NCI-H2081 (cell line): ENCODE data around the gene RPRD1B.
"Not testable (repeated sequence)": the region's sequence is repeated elsewhere in the genome, so short reads cannot be mapped to it uniquely, and the experiment has no call there.

Source experiments
- DNase-seq, 2 experiments: peaks; one replicate each; lab custom pipeline; 2025; lab: John Stamatoyannopoulos, UW

The RPRD1B gene

DNA sequence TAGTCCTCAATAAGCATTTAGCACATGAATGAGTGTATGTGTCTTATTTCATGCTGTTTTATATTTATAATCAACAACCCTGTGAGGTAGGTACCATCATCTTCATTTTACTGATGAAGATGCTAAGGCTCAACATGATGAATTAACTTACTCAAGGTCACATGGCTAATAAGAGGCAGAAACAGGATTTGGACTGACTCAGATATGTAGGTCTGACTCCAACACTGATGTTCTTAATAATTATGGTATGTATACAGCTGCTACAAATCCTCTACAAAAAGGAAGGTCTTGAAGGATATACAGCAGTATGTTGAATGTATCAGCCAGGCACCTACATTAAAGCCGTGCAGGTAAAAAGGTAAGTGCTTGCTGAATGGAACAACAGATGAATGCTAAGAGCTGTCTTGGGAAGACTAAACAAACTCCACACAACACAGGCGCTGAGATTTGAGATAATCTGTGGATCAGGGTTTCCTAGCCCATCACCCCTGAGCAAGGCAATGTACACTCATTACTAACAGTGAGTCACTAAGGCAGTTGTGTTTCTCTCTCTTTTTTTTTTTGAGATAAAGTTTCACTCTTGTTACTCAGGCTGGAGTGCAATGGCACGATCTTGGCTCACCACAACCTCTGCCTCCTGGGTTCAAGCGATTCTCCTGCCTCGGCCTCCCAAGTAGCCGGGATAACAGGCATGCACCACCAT lies 32.2 kb upstream of the RPRD1B start:
- DNase-seq, result no peak

DNA sequence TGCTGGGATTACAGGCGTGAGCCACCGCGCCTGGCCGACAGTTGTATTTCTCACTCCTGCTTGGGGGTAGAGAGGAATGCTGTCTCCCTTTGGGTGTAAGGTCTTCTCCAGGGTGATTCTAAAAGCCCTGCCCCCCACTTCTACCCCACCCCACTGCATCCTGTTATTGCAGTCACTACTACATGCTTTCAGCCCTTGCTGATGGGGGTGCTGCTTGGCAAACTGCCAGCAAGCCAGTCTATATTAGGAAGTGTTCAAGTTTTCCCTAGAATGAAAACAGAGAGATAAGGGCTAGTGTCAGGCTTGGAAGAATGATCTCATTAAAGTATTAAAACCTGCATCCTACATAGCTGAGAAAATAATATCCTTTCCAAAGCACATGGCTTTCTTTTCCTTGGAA lies 31.6 kb upstream of the RPRD1B start:
- no peak for DNase-seq

DNA sequence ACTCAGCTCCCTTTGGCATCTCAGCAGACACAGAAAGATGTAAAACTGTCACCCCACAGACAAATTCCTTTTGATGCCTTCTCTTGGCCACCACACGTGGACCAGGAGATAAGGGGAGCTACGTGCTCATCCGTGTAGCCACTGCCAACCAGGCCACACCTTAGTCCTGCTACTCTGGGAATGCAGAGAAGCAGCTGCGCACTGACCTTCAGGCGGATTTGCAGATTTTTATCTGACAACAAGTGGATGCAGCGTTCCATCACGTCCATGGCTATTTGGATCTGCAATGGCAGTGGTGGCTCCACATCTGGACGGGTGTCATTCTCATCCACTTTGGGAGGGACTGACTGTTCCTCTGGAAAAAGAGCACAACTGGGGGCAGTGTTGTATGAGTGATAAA lies 31.1 kb upstream of the RPRD1B start:
- DNase-seq, result no peak

DNA sequence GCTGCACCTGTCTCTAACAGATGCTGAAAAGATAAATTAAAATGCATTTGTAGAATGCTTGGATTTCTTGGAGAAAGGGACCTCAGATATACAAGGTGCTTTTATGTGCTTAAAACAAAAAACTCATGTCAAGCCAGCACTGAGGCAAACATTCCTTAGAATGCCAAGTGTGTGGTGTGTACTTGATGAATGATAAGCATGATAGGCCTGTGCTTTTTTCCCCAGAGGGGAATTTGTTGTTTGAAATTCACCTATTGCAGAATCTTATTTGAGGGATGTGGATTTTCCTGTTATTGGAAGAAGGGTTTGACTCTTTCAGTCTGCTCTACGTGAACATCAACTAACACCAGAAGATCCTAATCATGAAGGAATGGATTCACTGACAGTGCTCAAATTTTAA lies 29.1 kb upstream of the RPRD1B start:
- no peak for DNase-seq

DNA sequence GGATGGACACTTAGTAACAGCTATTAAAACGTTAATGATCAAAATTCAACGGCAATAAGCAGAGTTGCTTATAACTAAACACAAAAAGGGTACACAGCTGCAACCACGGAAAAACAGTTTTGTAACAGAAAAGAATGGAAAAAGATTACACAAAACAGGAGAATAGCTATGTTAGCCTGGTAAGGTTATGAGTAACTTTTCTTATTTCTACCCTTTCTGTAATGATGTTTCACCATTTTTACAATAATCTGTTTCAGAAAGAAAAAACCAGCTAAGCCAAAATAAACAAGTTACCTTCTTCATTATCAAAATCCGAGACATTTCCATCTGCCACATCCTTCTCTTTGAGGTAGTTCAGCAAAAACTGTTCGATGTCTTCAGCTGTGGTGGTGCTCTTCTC lies 27.6 kb upstream of the RPRD1B start:
- DNase-seq, result no peak

DNA sequence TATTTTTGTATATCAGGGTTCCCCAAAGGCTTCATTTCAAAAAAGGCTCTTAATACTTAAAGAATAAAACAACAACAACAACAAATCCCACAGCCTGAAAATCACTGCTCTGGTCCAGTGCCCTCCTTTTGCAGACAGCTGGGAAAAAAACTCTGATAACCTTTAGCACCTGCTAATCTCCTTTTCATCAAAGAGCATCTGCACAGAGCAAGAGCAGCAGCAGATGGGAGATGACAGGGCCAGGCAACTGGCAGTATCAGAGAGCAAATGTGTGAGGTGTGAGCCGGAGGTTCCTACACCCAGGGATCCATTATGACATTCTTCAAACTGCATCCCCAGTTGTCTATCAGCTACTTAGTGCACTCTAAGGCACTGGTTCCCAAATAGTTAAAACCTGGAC lies 26.0 kb upstream of the RPRD1B start:
- DNase-seq, result no peak

DNA sequence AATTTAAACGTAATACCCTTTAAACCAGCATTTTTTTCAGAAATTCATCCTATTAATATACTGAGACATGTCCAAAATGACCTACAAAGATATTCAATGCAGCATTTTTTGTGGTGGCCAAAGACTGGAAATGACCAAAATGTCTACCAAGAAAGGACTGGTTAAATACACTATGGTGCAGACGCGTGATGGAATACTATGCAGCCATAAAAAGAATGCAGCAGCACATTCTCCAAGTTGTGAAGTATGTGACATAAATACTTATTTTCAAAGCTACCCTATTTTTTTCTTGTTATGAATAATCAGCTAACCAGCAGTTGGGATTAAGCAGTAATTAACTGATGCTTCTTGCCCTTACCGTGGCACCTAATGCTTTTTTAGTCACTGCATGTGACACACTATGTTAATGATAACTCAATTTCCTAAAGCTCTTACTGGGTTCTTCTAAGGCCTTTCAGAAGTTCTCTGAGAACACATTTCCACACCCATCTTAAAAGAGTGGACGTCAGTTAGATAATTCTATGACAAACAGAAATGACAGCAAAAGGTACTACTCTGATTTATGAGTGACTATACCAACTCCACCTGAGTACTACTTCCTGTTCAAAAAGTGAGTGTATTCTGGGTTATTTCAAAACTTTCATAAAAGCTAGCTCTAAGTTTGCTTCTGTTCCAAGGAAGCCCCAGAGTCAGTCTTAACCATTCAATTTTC lies 25.2 kb upstream of the RPRD1B start:
- no peak for DNase-seq

DNA sequence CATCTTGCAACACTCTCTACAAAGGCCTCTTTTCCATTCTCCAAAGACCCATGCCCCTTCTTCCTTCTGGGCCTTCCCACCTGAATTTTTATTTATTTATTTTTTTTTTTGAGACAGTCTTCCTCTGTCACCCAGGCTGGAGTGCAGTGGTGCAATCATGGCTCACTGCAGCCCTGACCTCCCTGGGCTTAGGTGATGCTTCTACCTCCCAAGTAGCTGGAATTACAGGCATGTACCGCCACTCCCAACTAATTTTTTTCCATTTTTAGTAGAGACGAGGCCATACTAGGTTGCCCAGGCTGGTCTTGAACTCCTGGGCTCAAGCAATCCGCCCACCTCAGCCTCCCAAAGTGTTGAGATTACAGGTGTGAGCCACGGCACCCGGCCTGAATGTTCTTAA lies 24.1 kb upstream of the RPRD1B start:
- not testable (repeated sequence) for DNase-seq

DNA sequence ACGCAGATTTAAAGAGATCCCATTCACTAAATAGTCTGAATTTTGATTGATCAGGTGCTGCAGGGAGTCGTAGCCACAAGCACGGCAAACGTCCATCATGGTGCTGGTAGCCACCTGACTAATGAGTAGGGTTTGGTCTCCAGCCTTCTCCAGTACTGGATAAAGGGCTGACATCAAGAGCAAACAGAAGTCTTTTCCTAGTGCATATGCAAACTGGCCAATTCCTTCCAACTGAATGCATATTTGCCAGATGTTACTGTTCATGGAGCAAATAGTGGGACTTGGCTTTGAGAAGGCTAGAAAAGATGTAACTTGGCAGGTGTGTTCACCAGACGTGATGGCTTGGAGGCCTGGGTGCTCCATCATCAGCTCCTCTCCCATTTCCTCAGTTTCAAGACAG lies 21.9 kb upstream of the RPRD1B start:
- DNase-seq, result no peak

DNA sequence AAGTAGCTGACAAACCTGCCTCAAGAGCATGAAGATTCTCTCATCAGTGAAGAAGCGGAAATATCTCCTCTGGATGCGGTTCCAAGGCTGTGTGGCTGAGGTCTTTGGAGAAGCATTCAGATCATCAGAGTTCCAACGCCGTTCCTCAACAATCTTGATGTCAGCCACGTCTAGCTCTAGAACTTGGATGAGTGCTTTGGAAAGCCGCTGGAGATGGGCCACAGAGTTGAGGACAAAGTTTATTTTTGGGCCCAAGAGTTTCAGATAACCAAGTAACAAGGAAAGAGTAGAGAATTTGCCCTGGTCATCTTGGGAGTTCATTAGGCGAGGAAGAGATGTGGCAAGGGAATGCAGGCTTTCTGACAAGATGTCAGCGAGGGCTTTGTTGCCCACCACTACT lies 21.2 kb upstream of the RPRD1B start:
- no peak for DNase-seq

DNA sequence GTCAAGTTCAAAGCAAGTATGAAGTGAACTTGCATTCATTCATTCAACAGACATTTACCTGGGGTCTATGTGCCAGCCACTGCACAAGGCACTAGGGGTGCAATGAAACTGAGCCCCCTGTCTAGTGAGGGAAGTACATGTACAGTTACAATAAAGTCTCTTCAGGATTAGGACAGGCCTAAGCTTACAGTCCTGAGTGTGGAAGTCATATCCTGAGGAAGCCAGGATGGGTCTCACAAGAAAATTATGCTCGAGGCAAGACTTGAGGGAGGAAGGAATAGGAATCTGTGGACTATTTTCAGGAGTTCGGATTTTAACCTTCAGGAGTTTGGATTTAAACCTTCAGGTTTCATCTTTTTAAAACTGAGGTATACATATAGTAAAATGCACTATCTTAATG lies 19.7 kb upstream of the RPRD1B start:
- no peak for DNase-seq

DNA sequence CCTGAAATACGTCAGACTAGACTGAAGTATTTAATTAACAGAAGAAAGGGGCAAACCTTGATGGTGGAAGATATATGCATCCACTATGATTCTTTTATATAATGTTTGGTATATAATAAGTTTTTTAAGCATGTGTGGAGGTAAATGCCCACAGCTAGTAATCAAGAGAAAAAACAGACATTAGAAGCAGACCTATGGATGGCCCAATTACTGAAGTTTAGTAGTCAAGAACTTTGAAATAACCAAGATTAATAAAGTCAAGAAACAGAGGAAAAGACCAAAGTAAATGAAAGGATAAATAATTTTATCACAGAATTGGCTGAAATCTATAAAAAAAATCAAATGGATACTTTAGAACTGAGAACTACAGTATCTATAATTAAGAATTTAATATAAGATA lies 15.6 kb upstream of the RPRD1B start:
- DNase-seq, result no peak

DNA sequence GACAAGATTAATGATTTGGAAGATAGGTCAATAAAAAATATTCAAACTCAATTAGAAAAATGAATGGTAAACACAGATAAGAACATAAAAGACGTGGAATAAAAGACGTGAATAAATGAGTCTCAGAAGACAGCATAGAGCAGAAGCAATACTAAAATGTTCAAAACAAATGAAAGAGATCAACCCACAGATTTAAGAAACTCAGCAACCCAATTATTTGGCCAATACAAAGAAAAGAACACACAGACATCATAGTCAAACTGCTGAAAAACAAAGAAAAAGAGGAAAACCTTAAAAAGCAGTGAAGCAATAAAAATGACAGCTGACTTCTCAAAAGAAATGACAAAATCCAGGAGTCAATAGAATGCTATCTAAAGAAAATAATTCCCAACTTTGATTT lies 15.2 kb upstream of the RPRD1B start:
- no peak for DNase-seq

DNA sequence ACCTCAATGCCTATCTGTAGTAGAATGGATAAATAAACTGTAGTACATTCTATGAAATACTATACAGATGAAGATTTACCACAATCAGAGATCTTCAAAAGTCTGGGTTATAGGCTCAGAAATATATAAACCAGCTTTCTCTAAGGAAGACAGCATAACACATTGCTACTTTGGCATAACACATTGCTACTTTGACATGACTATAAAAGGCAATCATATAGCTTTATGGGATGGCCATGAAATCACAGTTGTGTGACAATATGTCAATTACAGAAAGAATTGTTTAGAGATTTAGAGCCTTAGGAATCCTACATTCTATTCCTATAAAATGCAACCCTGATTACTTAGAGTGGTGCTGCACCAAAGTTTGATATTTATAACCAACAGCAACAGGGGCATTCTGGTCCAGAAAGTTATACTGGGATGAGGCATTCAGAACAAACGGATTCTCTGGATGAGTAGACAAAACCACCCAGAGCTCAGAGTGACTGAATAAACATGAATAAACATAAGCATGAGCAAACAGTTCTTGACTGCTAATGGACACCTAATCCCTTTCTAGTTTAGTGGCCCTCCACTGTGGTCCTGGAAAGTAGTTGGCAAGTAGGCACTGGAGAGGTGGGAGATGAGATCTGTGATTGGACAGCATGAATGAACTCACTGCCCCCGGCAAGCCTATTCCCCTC lies 12.3 kb upstream of the RPRD1B start:
- DNase-seq, result no peak

DNA sequence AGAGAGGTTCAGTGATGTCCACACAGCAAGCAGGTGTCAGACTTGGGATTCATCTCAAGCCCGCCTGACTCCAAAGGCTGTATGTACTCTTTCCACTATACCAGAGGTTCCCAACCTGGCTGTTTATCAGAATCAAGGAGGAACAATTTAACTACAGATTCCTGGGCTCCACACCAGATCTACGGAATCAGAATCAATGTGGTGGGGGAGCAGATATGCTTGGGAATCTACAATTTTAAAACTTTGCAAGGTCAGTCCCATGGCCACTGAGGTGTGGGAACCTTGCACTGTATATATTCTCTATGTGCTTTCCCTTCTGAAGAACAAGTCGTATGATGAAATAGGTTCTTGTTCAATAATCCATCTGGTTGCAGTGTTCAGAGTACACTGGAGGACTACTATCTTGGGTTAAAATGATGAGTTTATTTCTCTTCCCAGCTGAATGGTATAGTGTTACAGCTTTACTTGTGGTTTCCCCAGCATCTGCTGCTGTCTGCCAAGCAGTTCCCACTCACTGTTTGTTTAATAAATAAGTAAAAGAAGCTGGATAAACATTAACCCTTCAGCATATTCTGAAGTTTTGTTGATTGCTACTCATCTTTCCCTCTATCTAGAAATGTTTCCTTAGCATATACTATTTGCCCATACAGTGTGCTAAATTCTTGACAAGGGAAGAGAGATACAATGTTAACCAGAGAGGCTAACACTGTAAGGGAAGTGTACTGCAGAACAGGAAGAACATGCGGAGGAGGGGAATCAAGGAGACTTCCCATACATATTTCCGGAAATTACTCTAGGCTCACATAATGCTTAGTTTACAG lies 10.2 kb upstream of the RPRD1B start:
- no peak for DNase-seq

DNA sequence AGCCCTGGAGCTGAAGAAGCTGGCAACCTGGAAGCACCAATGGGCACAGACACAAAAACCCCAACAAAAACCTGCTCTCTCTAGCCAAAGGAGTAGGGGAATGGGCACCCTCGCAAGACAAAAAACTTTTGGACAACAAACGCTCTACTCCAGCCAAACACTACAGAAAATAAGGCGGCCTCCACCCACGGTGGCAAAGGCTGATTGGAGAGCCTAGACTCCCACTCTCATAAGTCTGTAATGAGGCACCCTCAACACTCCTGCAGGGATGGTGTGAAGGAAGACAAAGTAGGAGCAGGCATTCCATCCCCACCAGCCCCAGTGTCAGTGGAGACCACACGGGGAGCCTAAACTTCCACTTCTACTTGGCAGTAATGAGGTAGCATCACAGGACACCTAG lies 9.1 kb upstream of the RPRD1B start:
- DNase-seq, result no peak

DNA sequence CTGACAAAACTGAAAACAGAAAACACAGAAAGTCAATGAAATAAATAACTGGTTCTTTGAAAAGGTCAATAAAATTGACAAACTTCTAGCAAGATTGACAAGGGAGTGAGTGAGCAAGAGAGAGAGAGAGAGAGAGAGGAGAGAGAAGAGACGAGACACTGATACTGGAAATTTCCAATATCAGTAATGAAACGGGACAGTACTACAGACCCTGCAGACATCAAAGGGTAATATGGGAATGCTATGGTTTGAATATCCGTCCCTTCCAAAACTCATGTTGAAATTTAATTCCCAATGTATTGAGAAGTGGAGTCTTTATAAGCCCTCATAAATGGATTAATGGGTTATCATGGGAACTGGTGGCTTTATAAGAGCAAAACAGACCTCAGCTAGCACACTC lies 4.1 kb upstream of the RPRD1B start:
- DNase-seq, result no peak

DNA sequence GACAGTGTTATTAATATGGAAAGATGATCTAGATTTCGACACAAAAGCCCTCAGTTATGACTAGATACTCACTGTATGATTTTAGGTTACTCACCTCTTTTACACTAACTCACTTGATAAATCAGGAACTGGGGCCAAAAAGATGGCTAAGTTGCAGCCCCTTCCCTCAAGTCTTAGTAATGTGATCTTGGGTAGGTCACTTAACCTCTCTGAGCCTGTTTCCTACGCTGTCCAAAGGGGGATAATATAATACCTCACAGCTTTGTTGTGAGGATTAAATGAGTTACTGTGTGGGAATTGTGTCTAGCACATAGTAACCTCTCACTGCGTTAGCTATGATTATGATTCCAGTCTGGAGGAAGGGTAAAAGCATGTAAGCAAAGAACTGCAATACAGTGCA lies 1.6 kb upstream of the RPRD1B start:
- DNase-seq, result no peak

DNA sequence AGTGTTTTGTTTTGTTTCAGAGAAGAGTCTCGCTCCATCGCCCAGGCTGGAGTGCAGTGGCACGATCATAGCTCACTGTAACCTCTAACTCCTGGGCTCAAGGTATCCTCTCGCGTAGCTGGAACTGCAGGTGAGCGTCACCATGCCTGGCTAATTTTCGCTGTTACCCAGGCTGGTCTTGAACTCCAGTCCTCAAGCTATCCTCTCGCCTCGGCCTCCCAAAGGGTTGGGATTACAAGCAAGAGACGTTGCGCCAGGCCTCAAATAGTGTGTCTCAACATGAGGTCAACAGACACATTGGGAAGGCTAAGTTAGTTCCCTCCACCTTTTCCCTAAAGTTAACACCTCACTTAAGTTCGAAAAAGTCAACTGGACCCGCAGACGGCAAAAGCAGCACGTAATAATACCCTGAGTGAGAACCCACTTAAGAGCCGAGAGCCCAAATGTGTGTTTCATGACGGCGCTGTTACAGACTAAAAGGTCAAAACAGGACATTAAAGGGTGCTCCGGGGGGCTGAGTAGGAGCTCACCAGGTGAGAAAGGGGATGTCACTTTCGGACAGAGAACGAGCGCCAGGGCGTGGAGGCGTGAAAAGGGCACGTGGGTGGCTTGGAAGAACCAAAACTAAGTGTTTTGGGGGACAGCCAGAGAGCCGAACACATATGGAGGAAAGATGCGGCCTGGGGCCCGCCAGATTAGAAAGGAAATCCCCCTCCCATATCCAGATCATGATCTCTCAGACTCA lies 789 bp upstream of the RPRD1B start:
- DNase-seq, result peak; percentile 28 to 52

DNA sequence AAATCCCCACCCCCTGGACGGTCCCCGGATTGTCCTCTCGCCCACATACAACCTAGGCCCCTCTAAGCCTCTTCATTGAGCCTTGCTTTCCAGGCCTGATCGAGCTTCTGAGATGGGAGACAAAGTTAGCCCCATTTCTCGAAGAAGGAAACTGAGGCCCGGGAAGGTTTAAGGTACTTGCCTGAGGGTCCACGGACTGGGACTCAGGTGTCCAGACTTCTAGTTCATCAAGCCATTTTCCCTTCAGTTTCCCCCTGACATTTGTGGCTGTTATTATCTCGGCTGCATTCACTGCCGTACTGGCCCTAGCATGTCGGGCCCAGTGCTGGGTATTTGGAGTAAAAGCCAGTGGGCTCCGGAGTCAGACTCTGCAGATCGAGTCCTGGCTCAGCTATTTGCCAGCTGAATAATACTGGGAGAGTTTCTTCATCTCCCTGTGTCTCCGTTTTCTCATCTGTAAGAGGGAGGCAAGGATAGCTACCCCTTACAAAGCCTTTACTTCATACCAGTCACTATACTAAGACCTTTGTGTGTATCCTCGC lies 633 bp downstream of the RPRD1B start:
- DNase-seq, result no peak

DNA sequence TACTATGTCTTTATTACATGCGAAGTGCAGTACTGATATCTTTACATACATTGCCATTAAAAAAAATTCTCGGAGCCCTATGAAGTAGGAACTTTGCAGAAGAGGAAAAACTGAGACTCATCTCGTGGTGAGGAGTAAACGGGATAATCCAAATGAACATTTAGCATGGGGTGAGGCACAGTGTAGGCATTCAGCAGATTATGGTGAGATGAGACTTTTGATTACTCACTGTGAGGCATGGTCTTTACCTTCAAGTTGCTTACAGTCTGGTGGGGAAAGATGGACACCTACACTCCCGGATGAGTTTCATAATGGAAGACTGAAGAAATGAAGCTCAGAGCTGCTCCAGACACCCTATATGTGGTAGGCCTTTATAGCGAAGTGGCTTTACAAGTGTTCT lies 1.4 kb downstream of the RPRD1B start:
- no peak for DNase-seq

DNA sequence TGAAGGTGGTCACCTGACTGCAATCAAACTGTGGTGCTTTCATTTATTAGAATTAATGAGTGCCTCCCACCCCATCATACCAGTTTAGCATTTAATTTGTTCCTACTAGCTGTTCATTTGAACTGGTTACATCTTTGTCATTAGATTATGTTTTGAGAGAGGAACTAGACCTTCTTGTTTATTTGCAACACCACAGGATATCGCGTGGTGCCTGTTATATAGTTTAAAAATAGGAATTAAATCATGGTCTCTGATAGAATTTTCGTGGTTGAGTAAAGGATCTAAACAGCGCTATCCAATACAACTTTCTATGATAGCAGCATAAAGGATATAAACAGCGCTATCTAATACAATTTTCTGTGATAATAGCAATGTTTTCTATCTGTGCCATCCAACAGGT lies 2.8 kb downstream of the RPRD1B start:
- DNase-seq, result no peak
